Measurements from ENCODE around the gene MRPL11.
A peak's percentile ranks its signal among the peaks of the same experiment; 100 is the strongest.
"Not testable (repeated sequence)": the region's sequence is repeated elsewhere in the genome, so short reads cannot be mapped to it uniquely, and the experiment has no call there.

MRPL11 gene

GRCh38 chr11:66466225-66467033, 27.8 kb upstream of the MRPL11 start, which contains the start of gene PELI3:
TSS of gene PELI3 (plus strand) at chr11:66466905. CDS start at chr11:66468129, 1,224 bp downstream.
- DNase-seq = peak; percentile 92

DNA sequence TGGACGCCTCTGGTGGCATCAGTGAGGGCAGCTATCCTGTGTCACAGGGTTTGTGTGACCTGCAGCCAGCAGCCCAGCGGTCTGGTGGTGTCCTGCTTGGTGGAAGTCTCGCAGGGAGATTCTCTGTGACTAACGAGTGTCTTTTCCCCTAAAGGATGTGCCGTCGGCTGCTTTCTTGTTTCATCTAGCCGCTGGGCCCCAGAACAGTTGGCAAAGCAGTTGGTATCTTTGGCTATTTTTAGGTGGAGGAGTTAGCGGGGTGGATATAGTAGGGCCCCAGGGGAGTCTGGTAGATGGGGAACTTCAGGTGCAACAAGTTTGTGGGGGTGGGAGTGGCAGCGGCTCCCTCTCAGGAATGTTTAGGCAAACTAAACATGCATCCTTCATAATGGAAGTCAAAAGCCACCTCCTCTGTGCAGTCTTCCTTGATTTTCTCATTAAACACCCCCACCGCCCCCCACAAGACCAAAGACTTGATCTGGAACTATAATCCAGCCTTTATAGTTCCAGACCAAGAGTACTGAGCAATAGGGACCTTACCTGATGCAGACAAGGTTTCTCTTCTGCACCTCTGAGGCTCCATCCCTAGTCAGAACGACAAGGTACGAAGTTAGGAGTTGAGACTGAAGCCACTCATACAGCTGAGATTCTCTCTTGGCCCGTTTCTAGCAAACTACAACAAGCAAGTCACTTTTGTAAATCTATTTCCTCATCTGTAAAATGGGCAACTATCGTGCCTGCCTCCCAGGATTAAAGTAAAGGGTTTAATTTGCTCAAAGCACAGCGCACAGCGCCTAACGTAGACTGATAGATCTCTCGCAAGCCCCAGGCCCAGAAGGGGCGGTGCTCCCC, 27.0 kb upstream of the MRPL11 start:
- DNase-seq = peak; percentile 22

DNA sequence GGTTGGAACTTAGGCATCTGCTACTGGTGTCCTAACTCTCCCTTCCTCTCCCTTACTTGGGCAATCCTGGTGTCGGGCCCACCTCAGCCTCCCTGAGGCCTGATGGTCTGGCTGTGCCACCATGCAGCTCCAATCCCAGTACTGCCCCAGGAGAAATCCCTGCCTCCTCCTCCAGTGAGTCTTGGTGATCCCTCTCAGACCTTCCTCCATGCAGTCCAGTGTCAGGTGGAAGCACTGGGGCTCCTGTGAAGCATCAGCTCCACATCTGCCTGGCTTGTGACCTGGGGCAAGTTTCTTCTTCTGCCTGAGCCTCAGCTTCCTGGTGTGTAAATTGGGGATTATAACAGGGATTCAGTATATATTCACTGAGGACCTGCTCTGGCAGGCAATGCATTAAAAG, 26.3 kb upstream of the MRPL11 start:
- DNase-seq = no peak

DNA sequence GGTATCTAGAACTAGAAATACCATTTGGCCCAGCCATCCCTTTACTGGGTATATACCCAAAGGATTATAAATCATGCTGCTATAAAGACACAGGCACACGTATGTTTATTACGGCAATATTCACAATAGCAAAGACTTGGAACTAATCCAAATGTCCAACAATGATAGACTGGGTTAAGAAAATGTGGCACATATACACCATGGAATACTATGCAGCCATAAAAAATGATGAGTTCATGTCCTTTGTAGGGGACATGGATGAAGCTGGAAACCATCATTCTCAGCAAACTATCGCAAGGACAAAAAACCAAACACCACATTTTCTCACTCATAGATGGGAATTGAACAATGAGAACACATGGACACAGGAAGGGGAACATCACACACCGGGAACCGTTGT, 25.5 kb upstream of the MRPL11 start:
- DNase-seq = not testable (repeated sequence)

DNA sequence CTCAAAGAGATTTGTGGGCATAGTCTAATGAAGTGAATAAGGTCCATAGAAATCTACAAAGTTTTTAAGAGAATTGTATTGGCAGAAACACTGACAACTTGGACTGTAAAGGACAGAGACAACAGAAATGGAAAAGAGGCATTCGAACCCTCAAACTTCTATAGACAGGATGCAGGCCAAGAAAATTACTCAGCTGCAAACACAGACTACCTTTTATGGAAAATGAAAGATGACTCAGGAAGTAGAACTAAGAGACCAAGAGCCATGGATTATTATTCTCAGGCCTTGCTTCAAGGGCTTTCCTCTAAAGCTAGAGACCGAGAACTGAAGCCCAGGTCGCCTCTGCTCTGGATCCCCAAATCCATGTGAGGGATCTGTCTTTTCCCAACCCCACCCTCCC, 24.3 kb upstream of the MRPL11 start:
- DNase-seq = no peak

GRCh38 chr11:66462010-66462409, 23.4 kb upstream of the MRPL11 start:
- no peak for DNase-seq

GRCh38 chr11:66459138-66459778, 20.6 kb upstream of the MRPL11 start:
- DNase-seq = no peak

GRCh38 chr11:66457826-66458225, 19.2 kb upstream of the MRPL11 start:
- DNase-seq = no peak

DNA sequence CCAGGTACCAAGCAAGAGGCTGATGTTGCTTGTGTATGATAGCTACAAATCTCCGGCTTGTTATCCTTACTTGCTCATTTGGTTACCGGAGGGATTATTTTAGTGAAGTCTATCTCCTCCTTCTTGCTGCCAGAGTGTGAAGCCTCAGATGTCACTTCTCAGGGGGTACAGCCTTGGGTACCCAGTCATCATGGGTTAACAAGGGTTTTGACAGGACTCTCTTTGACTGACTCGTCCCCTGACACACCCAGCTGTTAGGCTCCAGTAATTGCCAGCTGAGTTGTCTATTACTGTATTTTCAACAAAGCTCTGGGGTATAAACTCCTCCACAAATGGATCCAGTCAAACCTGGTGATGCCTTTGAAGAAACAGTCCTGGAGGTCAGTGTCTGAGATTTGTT, 16.2 kb upstream of the MRPL11 start:
- no peak for DNase-seq

GRCh38 chr11:66454247-66454646, 15.6 kb upstream of the MRPL11 start:
- no peak for DNase-seq

DNA sequence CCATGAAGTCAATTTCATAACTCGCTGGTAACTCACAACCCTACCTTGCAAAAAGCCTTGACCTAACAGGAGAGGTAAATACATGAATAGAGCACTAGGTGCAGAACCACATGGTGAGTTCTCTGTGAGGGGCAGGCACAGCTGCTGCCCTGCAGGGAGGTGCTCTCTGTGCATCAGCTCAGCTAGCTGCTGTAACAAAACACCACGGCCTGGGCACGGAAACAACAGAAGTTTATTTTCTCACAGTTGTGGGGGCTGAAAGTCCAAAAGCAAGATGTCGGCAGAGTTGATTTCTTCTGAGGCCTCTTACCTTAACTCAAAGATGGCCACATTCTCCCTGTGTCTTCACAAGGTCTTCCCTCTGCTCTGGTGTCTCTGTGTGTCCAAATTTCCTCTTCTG, 13.0 kb upstream of the MRPL11 start:
- no peak for DNase-seq

DNA sequence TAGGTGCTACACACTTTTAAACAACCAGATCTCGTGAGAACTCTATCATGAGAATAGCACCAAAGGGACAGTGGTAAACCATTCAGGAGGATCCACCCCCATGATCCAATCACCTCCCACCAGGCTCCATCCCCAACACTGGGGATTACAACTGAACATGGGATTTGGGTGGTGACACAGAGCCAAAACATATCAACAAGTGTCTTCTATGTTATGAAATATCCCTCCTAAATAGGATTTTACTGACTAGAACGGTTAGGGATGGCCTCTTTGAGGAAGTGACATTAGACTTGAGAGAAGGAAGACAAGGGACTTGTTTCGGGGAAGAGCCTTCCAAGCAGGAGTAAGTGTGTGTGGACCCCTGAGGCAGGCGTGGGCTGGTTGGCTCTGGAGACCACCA, 11.9 kb upstream of the MRPL11 start:
- no peak for DNase-seq

DNA sequence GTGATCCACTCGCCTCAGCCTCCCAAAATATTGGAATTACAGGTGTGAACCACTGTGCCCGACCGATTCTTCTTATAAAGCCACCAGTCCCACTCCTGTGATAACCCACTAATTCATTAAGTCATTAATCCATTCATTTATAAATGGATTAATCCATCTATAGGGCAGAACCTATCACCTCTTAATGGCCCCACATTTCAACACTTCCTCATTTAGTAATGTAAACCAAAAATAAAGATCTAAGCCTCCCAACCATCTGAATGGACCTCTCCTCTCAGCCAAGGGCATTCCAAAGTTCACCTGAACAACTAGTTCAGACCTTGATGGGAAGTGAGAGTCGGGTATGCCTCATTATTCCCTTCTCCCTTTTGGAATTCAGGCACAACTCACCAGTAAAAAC, 9.9 kb upstream of the MRPL11 start:
- no peak for DNase-seq

DNA sequence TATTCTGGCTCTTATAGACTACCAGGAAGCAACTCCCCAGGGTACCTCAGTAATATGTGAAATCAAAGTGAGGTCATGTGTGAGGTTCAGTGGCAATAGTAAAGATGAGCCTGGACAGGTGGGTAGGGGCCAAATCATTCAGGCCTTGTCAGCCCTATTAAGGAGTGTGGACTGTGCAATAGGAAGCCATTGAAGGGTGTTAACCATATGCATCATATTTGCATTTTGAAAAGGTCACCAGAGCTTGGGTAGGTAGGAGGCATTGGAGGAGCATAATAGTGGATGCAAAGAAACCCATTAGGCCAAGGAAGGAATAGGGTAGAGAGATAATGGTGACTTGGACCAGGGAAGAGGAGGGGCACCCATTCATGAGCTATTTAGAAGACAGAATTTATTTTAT, 8.4 kb upstream of the MRPL11 start:
- no peak for DNase-seq

DNA sequence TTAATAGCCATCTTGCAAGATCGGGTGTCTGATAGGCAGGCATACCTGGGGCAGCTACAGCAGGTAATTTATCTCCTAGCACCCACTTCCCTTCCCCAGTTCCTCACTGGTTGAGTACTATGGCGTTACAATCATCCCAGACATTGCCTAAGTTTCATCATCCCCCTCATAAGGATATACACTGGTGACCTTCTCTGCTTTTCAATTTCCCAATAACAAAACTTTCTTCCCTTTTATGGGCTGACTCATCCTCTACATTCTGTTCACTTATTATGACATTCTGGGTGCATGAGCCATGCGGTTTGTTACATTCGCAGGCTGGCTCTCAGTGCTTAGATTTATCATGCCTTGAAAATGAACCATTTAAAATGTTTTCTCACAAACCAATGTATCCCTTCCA, 5.0 kb upstream of the MRPL11 start:
- no peak for DNase-seq

DNA sequence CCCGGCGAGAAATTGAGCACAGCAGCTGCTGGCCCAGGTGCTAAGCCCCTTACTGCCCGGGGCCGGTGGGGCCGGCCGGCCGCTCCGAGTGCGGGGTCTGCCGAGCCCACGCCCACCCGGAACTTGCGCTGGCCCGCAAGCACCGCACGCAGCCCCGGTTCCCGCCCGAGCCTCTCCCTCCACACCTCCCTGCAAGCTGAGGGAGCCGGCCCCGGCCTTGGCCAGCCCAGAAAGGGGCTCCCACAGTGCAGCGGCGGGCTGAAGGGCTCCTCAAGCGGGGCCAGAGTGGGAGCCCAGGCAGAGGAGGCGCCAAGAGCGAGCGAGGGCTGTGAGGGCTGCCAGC, 2.3 kb upstream of the MRPL11 start:
- DNase-seq = not testable (repeated sequence)

- DNase-seq = not testable (repeated sequence)
Measured at GRCh38 chr11:66440101-66440939, 1.7 kb upstream of the MRPL11 start.

GRCh38 chr11:66437979-66438503, 607 bp downstream of the MRPL11 start:
- DNase-seq = no peak

DNA sequence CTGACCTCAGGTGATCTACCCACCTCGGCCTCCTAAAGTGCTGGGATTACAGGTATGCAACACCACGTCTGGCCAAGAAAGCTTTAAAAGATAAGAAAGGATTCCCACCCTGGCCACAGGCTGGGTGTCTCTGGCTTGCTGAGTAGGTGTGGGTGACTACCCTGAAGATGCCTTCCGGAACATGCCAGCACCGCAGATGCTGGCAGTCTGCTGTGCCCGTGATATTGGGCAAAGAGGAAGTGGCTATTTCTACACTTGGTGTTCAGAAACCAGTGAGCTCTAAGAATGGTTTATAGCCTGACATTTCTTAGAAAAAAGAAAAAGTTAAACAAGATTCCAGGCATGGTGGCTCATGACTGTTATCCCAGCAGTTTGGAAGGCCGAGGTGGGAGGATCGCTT, 6.1 kb downstream of the MRPL11 start:
- DNase-seq = no peak

DNA sequence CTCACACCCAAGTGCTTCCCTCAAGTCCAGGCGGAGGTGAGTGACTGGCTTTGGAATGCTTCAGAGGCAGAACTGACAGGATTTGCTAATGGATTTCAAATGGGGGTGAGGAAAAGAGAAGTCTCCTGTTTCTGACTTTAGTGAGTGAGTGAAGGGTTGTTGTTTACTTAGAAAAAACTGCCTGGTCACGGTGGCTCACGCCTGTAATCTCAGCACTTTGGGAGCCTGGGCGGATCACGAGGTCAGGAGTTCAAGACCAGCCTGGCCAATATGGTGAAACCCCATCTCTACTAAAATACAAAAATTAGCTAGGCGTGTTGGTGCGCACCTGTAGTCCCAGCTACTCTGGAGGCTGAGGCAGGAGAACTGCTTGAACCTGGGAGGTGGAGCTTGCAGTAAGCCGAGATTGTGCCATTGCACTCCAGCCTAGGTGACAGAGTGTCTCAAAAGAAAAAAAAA, 6.7 kb downstream of the MRPL11 start:
- not testable (repeated sequence) for DNase-seq

DNA sequence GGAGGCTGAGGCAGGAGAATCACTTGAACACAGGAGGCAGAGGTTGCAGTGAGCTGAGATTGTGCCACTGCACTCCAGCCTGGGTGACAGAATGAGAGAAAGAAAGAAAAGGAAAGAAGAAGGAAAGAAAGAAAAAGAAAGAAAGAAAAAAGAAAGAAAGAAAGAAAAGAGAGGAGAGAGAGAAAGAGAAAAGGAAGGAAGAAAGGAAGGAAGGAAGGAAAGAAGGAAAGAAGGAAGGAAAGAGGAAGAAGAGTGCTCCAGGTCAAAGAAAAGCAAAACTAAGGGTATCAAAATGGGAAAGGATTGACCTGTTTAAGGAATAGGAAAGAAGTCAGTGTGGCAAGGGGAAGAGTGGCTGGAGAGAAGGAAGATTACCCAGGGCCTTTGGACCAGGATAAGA, 7.4 kb downstream of the MRPL11 start:
- DNase-seq = not testable (repeated sequence)

- peak; percentile 80 for DNase-seq
Measured at GRCh38 chr11:66429983-66430602, 8.6 kb downstream of the MRPL11 start.

Data from retina (tissue), 1 donor.